ENCODE results near the gene DELE1. TPM values are rescaled to one million over a fixed set of nuclear protein-coding genes. Genes with fewer than 3 reads are reported as not detected.
A peak's percentile ranks its signal among the peaks of the same experiment; 100 is the strongest.

The DELE1 gene
- total RNA-seq, 1 donor, result 34.1 TPM

DNA sequence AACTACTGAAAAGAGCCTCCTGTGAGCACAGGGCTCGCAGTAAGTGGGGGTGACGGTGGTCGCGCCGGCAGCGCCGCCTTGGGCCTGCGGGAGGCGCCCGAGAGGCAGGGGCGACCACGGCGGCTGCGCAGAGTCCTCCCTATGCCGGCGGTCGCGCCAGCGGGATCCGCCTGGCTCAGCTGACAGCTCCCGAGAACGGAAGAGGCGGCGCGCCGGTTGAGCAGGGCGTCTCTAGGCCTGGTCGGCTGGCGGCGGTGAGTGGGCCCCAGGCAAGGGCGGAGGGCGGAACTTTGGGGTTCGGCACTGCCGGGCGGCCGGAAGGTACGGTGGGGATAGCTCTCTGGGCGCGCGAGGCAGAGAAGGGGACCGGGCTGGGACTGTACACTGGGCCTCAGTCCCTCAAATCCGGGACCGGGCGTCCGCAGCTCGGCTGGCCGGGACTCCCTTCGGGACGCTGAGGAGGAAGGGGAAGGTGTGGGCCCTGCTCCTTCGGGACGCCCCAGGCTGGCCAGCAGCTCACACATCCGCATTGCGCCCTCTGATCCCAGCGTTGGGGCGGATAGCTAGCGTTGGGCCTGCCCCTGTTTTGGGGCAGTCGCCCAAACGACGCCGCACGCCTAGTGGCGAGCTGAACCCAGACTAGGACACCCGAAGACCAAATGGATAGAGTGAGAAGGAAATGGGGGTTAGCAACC lies 45.4 kb downstream of the DELE1 start, which contains the start of gene RNF14:
Gene RNF14, plus strand, starts transcription at position 192 of the 695 bp plus-strand sequence. CDS start 4,484 bp downstream, outside the sequence.
- TF ChIP-seq CTCF (IDR thresholded peaks at IDR 0.05; ENCODE audit: insufficient read depth, low read depth, low read length), result peak; percentile 63
- peak within 1 kb of the TSS; percentile 80 for H3K4me3 ChIP-seq (ENCODE audit: low read depth, low read length)

DNA sequence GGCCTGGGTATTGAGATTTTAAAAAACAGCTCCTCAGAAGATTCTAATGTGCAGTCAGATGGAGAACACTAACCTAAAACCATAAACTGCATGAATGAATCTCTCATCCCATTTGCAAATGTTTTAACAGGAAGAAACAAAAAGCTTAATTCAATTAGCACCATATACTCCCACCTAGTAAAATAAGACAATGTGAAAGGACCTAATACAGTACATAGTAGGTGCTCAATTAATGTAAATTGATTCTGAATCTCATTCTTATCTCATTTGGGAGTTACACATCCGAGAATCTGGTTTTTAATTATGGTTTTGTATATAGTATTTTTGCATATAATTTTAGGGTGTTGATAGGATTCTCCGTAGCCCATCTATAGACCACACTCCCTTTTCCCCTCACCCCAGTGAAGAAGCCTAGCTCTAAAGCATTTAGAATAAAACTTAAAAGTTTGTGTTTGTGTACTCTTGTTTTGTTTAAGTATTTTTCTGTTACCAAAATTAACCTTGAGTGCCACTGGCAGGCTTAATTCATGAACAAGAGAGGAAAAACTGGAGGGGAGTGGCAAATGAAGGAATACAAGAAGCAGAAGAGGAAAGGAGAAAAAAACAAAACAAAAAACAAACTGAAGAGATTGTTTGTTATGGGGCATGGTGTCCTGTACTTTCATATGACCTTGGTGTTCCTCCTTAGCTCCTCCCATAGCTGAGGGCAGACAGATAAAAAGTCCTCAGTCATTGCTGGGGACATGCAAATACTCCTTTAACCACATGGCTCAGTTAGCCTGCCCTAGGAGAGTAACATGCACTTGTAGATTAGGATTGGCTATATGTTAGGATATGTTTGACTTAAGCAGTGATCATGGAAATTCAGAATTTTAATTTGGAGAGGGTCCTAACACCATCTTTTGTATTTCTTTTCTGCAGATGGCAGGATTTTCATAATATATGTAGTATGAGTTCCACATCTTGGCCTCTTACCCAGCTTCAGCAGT lies 46.4 kb downstream of the DELE1 start:
- peak overlapping the region; percentile 80 for H3K4me3 ChIP-seq (ENCODE audit: low read depth, low read length)
- TF ChIP-seq CTCF (IDR thresholded peaks at IDR 0.05; ENCODE audit: insufficient read depth, low read depth, low read length), result no peak
- peak; percentile 32 for DNase-seq (ENCODE audit: low read depth)

More for the DNA sequence above, 45.4 kb downstream of the DELE1 start, which contains the start of gene RNF14:
- DNase-seq (ENCODE audit: low read depth), result peak; percentile 94

GRCh38 chr5:141973871-141974595 lies 50.4 kb downstream of the DELE1 start:
- H3K4me3 ChIP-seq (ENCODE audit: low read depth, low read length), result no peak overlapping the region
- peak; percentile 74 for DNase-seq (ENCODE audit: low read depth)
- TF ChIP-seq CTCF (IDR thresholded peaks at IDR 0.05; ENCODE audit: insufficient read depth, low read depth, low read length), result no peak

GRCh38 chr5:141976176-141976575 lies 52.5 kb downstream of the DELE1 start:
- no peak overlapping the region for H3K4me3 ChIP-seq (ENCODE audit: low read depth, low read length)
- no peak for TF ChIP-seq CTCF (IDR thresholded peaks at IDR 0.05; ENCODE audit: insufficient read depth, low read depth, low read length)
- DNase-seq (ENCODE audit: low read depth), result no peak

GRCh38 chr5:141978389-141978788 lies 54.7 kb downstream of the DELE1 start:
- no peak overlapping the region for H3K4me3 ChIP-seq (ENCODE audit: low read depth, low read length)
- DNase-seq (ENCODE audit: low read depth), result no peak
- no peak for TF ChIP-seq CTCF (IDR thresholded peaks at IDR 0.05; ENCODE audit: insufficient read depth, low read depth, low read length)

DNA sequence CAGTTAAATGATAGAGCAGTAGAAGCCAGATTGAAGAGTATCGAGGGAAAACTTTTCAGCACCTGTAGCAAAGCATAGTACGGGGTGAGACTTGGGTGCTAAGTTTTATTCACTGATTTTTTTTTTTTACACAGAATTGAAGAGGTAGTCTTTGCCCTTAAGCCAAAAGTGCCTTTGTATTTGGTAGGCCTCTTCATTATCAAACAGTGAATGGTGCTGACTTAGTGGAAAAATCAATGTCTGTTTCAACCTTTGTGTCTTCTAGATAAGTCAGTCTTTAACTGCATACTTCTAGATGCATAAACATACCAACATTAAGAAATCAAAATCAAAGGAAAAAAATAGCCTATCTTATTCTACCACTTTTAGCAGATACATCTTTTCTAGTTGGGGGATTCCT lies 59.0 kb downstream of the DELE1 start:
- H3K4me3 ChIP-seq (ENCODE audit: low read depth, low read length), result no peak overlapping the region
- TF ChIP-seq CTCF (IDR thresholded peaks at IDR 0.05; ENCODE audit: insufficient read depth, low read depth, low read length), result no peak
- DNase-seq (ENCODE audit: low read depth), result no peak
